K562 (cell line): ENCODE data around the gene CDIPT. TPM values are rescaled to one million over a fixed set of nuclear protein-coding genes. Genes with fewer than 3 reads are reported as not detected.

Experiments
- ASH1L ChIP-seq: fragments of 450-650 bp; IDR thresholded peaks from 2 replicates; pipeline ENCODE4 v1.6.1; 2018; ENCODE audit warnings: borderline replicate concordance, mild to moderate bottlenecking, low read depth; ENCODE audit not compliant: partially characterized antibody
- ATF7 ChIP-seq: fragments of 450-650 bp; IDR thresholded peaks from 2 replicates; pipeline ENCODE4 v1.7.1; 2014; ENCODE audit warnings: mild to moderate bottlenecking, moderate library complexity
- DEAF1 ChIP-seq: fragments of 450-650 bp; formaldehyde crosslinking; IDR thresholded peaks from 2 replicates; pipeline ENCODE4 v1.4.0; 2020; ENCODE audit warnings: mild to moderate bottlenecking, moderate library complexity
- E2F3 ChIP-seq: fragments of 250-450 bp; sonication (Bioruptor Pico); IDR thresholded peaks from 2 replicates; pipeline ENCODE4 v1.4.0; 2020; ENCODE audit warnings: mild to moderate bottlenecking
- HDAC1 ChIP-seq, 2 experiments: fragments of 450-650 bp; IDR thresholded peaks; 2 replicates each; pipeline ENCODE4 v1.6.1; 2016 to 2017; ENCODE audit warnings: inconsistent platforms in 1 of 2, mild to moderate bottlenecking in 1 of 2, moderate library complexity in 1 of 2
- HNRNPH1 ChIP-seq: fragments of 200-400 bp; formaldehyde crosslinking; optimal IDR thresholded peaks from 2 replicates; pipeline ENCODE3; 2017; ENCODE audit warnings: low read depth, mild to moderate bottlenecking, low read length, moderate library complexity
- MCM2 ChIP-seq: fragments of 450-650 bp; IDR thresholded peaks from 2 replicates; pipeline ENCODE4 v1.6.1; 2017; ENCODE audit warnings: low read depth, mild to moderate bottlenecking
- MYBL2 ChIP-seq, 2 experiments: fragments of 450-650 bp in 1 of 2; sonication (generic) in 1 of 2; formaldehyde crosslinking in 1 of 2; IDR thresholded peaks; 2 replicates each; pipeline versions ENCODE4 v1.6.1 to v1.8.1; 2017 to 2022; ENCODE audit warnings: borderline replicate concordance in 1 of 2, inconsistent platforms in 1 of 2, low read depth in 1 of 2, mild to moderate bottlenecking in 1 of 2, missing genetic modification reagents in 1 of 2, moderate library complexity in 1 of 2
- NR4A1 ChIP-seq, 2 experiments: fragments of 250-450 bp in 1 of 2; fragments of 450-650 bp in 1 of 2; sonication (Bioruptor Pico) in 1 of 2; IDR thresholded peaks; 2 replicates each; pipeline versions ENCODE4 v1.4.0 to v1.6.1; 2016 to 2020; ENCODE audit warnings: mild to moderate bottlenecking in 2 of 2, missing compliant biosample characterization in 1 of 2, missing genetic modification characterization in 1 of 2, moderate library complexity in 1 of 2
- SMARCA4 ChIP-seq: fragments of 450-650 bp; IDR thresholded peaks from 2 replicates; pipeline ENCODE4 v1.6.1; 2016
- TRIM25 ChIP-seq: fragments of 450-650 bp; IDR thresholded peaks from 2 replicates; pipeline ENCODE4 v1.7.0; 2016; ENCODE audit warnings: borderline replicate concordance
- U2AF1 ChIP-seq: fragments of 200-400 bp; formaldehyde crosslinking; optimal IDR thresholded peaks from 2 replicates; pipeline ENCODE3; 2017; ENCODE audit warnings: mild to moderate bottlenecking, low read depth, low read length, moderate library complexity
- YY1 ChIP-seq, 3 experiments: IDR thresholded peaks; 2 replicates each; pipeline ENCODE4 v1.6.1; 2011; ENCODE audit warnings: low read length in 2 of 3, mild to moderate bottlenecking in 2 of 3, moderate library complexity in 2 of 3, borderline replicate concordance in 1 of 3, control low read depth in 1 of 3, low read depth in 1 of 3; ENCODE audit not compliant: insufficient read depth in 3 of 3, insufficient replicate concordance in 2 of 3, control insufficient read depth in 1 of 3, insufficient read length in 1 of 3; ENCODE audit errors: extremely low read depth in 1 of 3
- ZNF197 ChIP-seq: fragments of 200-800 bp; sonication (Bioruptor generic); IDR thresholded peaks from 2 replicates; pipeline ENCODE4 v1.6.1; 2016; ENCODE audit warnings: low read depth, missing genetic modification characterization, missing compliant biosample characterization
- ZNF263 ChIP-seq: sonication (generic); formaldehyde crosslinking; IDR thresholded peaks from 2 replicates; pipeline ENCODE4 v1.8.0; 2022; ENCODE audit warnings: mild to moderate bottlenecking, missing genetic modification reagents, borderline replicate concordance
- ZNF507 ChIP-seq: conservative IDR thresholded peaks from 2 replicates; pipeline ENCODE4 v1.6.1; 2017; ENCODE audit warnings: missing genetic modification characterization, missing compliant biosample characterization
- ZNF551 ChIP-seq: fragments of 250-450 bp; sonication (Bioruptor Pico); IDR thresholded peaks from 2 replicates; pipeline ENCODE4 v1.5.0; 2021; ENCODE audit warnings: mild to moderate bottlenecking, moderate library complexity
- ZNF586 ChIP-seq: fragments of 450-650 bp; formaldehyde crosslinking; conservative IDR thresholded peaks from 2 replicates; pipeline ENCODE4 v1.4.0; 2020; ENCODE audit warnings: mild to moderate bottlenecking, moderate library complexity
- ZNF778 ChIP-seq: fragments of 450-650 bp; formaldehyde crosslinking; IDR thresholded peaks from 2 replicates; pipeline ENCODE4 v1.4.0; 2020; ENCODE audit warnings: mild to moderate bottlenecking, moderate library complexity
- ZZZ3 ChIP-seq: fragments of 450-650 bp; IDR thresholded peaks from 2 replicates; pipeline ENCODE4 v1.6.1; 2016; ENCODE audit warnings: antibody characterized with exemption, mild to moderate bottlenecking, moderate library complexity
- polyA plus RNA-seq, 8 experiments: library from polyadenylated mRNA; depleted of rRNA in 4 of 8; stranded (reverse) in 5 of 8; unstranded in 3 of 8; fragments of >200 nt; fragmentation: Nextera tagmentation in 2 of 8; fragmentation: Illumina TruSeq in 1 of 8; extraction: Ambion mirVana in 2 of 8; extraction: Trizol in 1 of 8; gene quantifications; 2 replicates each; pipeline versions ENCODE4 v1.2.1 to v1.2.3, GENCODE V29; 2011 to 2014; ENCODE audit warnings: inconsistent platforms in 1 of 8, missing spikeins in 1 of 8
- total RNA-seq, 7 experiments: library from RNA; depleted of rRNA in 6 of 7; stranded (reverse); fragments of >200 nt in 6 of 7; fragmentation: Illumina TruSeq in 2 of 7; extraction: Trizol in 2 of 7; gene quantifications; 2 replicates each; pipeline versions ENCODE4 v1.2.1 to v1.2.3, GENCODE V29; 2011 to 2021; ENCODE audit warnings: low replicate concordance in 1 of 7
- TF ChIP-seq, protein P1 (sequence below): sonication (generic); formaldehyde crosslinking; IDR thresholded peaks from 2 replicates; pipeline ENCODE4 v1.8.0; 2022; ENCODE audit warnings: missing genetic modification reagents, mild to moderate bottlenecking, borderline replicate concordance
- TF ChIP-seq, protein P2 (sequence below): fragments of 450-650 bp; IDR thresholded peaks from 2 replicates; pipeline ENCODE4 v1.6.1; 2016; ENCODE audit warnings: low read depth, mild to moderate bottlenecking, moderate library complexity

Gene CDIPT
- total and polyA plus RNA-seq, 9 of the 15 experiments (the other 6 are each of a cell fraction or from before 2014, with no cell fraction given), result 1.3 to 37.0 (median 23.0) TPM

DNA sequence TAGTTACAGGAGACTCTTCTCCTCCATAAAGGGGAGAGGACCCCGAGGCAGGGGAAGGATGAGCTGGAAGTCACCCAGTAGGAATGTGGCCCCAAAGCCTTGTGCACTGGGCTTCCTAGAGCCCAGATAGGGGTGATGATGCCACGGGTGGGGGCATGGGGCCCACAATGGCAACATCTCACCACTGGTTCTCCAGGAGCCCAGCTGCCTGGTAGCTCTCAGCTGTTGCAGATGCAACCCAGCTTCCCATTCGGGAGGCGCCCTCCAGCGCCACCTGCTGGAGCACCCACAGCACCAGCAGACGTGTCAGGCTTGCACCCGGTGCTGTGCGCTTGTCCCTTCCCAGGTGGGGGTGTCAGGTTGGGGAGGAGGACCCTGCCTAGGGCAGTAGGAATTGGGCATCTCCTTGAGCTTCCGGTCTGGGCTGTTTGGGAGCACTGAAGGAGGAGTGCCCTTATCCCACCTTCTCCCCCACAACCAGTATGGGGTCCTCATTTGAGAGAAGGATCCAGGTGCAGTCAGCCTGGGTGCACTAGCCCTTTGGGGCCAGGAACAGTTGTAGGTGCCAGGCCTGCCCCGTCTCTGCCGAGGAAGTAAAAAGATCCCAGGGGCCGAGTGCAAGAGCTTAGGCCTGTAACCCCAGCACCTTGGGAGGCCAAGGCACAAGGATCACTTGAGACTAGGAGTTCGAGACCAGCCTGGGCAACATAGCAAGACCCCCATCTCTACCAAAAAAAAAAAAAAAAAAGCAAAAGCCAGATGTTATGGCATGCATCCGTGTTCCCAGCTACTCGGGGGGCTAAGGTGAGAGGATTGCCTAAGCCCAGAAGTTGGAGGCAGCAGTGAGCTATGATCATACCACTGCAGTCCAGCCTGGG lies 14.4 kb downstream of the CDIPT start (continued):
- TF ChIP-seq SMARCA4 (no peak), ZNF778 (CRISPR knock-in tag) (no peak), ZNF197 (CRISPR knock-in tag) (no peak), E2F3 (no peak), MCM2 (no peak), MYBL2 (IDR thresholded peaks at IDR 0.05; ENCODE audit: low read depth) (no peak), MYBL2 (CRISPR knock-in tag; IDR thresholded peaks at IDR 0.05; ENCODE audit: borderline replicate concordance) (no peak), U2AF1 (no peak), DEAF1 (CRISPR knock-in tag) (no peak), NR4A1 (CRISPR knock-in tag; IDR thresholded peaks at IDR 0.05) (no peak), NR4A1 (tag; IDR thresholded peaks at IDR 0.05) (no peak), HDAC1 (IDR thresholded peaks at IDR 0.05) (no peak), HNRNPH1 (no peak), ATF7 (peak; percentile 25; the same call in 1 of the 2 replicates), ASH1L (no peak), ZNF263 (CRISPR knock-in tag) (no peak), ZNF551 (no peak), ZZZ3 (no peak), YY1 (IDR thresholded peaks at IDR 0.05; ENCODE audit: borderline replicate concordance in 1 of 3, control insufficient read depth in 1 of 3, extremely low read depth in 1 of 3, insufficient read depth in 3 of 3, insufficient read length in 1 of 3, insufficient replicate concordance in 2 of 3, low read depth in 1 of 3, low read length in 2 of 3) (peak in 1 of 3 experiments; percentile 20), TRIM25 (no peak), ZNF507 (tag) (no peak), ZNF586 (CRISPR knock-in tag) (no peak)
- TF ChIP-seq, protein P1, sequence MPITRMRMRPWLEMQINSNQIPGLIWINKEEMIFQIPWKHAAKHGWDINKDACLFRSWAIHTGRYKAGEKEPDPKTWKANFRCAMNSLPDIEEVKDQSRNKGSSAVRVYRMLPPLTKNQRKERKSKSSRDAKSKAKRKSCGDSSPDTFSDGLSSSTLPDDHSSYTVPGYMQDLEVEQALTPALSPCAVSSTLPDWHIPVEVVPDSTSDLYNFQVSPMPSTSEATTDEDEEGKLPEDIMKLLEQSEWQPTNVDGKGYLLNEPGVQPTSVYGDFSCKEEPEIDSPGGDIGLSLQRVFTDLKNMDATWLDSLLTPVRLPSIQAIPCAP, result no peak
- TF ChIP-seq, protein P2, sequence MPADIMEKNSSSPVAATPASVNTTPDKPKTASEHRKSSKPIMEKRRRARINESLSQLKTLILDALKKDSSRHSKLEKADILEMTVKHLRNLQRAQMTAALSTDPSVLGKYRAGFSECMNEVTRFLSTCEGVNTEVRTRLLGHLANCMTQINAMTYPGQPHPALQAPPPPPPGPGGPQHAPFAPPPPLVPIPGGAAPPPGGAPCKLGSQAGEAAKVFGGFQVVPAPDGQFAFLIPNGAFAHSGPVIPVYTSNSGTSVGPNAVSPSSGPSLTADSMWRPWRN, result no peak
